ENCODE measurements around the gene OR8B4. TPM values are rescaled to one million over a fixed set of nuclear protein-coding genes. Genes with fewer than 3 reads are reported as not detected.
"Not testable (repeated sequence)": the region's sequence is repeated elsewhere in the genome, so short reads cannot be mapped to it uniquely, and the experiment has no call there.

The OR8B4 gene
- total RNA-seq, 1 donor: not detected

DNA sequence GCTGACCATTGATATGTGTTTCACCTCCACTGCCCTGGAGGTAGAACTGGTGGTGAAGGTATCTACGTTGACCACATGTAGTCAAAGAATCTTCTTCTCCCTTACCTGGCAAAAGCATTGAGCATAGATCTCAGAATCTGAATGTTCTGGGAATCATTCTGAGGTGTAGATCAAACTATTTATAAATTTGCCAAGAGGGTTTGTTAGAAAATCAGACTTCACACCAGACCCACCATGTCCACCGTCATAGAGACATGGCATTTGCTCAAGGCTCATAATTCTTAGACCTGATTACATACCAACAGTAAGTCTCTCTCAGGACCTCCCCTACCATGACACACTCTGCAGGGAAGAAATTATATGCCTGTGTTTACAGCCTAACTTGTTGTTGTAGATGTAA lies 40.3 kb downstream of the OR8B4 start, which contains the start of gene OR8B2:
Gene OR8B2, minus strand, starts transcription at position 101 of the 400 bp plus-strand sequence. CDS start 1,156 bp downstream, outside the sequence.
- no peaks in the 10 kb centered on the region for H4K20me1 ChIP-seq (ENCODE audit: insufficient read depth, low read length)
- H3K36me3 ChIP-seq (ENCODE audit: insufficient read depth, low read length): no peaks in the 10 kb centered on the region
- H3K4me1 ChIP-seq (ENCODE audit: insufficient read depth, low read length): no peaks in the 10 kb centered on the region
- no peak within 1 kb of the TSS for H3K27ac ChIP-seq (ENCODE audit: low read depth, low read length)
- no peaks in the 10 kb centered on the region for H3K9me3 ChIP-seq (ENCODE audit: low read depth, low read length)
- DNase-seq (ENCODE audit: insufficient read length, low spot score, missing footprints): no peak
- H2AFZ ChIP-seq (ENCODE audit: low read length): no peak within 1 kb of the TSS
- H3K27me3 ChIP-seq (ENCODE audit: insufficient read depth, low read length): no peaks in the 10 kb centered on the region
- no peak within 1 kb of the TSS for H3K4me3 ChIP-seq (ENCODE audit: insufficient read depth, low read length)
- TF ChIP-seq, protein P1, sequence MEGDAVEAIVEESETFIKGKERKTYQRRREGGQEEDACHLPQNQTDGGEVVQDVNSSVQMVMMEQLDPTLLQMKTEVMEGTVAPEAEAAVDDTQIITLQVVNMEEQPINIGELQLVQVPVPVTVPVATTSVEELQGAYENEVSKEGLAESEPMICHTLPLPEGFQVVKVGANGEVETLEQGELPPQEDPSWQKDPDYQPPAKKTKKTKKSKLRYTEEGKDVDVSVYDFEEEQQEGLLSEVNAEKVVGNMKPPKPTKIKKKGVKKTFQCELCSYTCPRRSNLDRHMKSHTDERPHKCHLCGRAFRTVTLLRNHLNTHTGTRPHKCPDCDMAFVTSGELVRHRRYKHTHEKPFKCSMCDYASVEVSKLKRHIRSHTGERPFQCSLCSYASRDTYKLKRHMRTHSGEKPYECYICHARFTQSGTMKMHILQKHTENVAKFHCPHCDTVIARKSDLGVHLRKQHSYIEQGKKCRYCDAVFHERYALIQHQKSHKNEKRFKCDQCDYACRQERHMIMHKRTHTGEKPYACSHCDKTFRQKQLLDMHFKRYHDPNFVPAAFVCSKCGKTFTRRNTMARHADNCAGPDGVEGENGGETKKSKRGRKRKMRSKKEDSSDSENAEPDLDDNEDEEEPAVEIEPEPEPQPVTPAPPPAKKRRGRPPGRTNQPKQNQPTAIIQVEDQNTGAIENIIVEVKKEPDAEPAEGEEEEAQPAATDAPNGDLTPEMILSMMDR (IDR thresholded peaks at IDR 0.05; ENCODE audit: extremely low read depth, low read depth, low read length): no peak
- no peak within 1 kb of the TSS for H3K4me2 ChIP-seq (ENCODE audit: insufficient read depth, low read length)
- no peaks in the 10 kb centered on the region for H3K79me2 ChIP-seq (ENCODE audit: insufficient read depth, low read length)

DNA sequence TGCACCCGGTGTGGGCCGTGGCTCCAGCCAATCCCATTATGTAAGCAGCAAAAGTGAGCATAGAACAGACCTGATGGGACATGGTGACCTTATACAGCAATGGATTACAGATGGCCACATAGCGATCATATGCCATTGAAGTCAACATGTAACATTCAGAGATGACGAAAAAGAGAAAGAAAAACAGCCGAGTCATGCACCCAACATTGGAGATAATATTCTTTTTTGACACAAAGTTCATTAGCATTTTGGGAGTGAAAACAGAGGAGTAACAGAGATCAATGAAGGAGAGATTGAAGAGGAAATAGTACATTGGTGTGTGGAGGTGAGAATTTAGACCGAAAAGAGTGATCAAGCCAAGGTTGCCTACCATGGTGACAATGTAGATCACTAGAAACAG lies 41.8 kb downstream of the OR8B4 start:
- H3K4me2 ChIP-seq (ENCODE audit: insufficient read depth, low read length); H3K4me1 ChIP-seq (ENCODE audit: insufficient read depth, low read length); H3K9me3 ChIP-seq (ENCODE audit: low read depth, low read length); H4K20me1 ChIP-seq (ENCODE audit: insufficient read depth, low read length); H3K4me3 ChIP-seq (ENCODE audit: insufficient read depth, low read length); H3K36me3 ChIP-seq (ENCODE audit: insufficient read depth, low read length); H2AFZ ChIP-seq (ENCODE audit: low read length); H3K27me3 ChIP-seq (ENCODE audit: insufficient read depth, low read length); DNase-seq (ENCODE audit: insufficient read length, low spot score, missing footprints); H3K79me2 ChIP-seq (ENCODE audit: insufficient read depth, low read length); H3K27ac ChIP-seq (ENCODE audit: low read depth, low read length): not testable (repeated sequence)

DNA sequence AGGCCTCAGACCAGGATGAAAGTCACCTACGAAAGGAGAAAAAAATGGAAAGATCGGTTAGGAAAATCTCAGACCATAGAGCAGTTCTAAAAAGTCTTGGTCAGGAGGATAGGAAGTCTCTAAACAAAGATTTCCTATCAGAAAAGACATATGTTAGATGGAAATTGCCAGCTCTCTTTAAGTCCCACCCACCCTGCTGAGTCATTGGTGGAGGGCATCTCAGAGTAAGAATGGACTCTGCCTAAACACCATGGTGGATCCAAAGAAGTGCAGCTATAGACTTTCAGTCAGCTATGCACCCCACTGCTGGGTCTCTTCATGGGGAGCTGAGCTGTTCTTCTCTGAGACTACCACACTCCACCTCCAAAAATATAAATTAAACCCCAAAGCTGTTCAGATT lies 44.1 kb downstream of the OR8B4 start:
- no peaks in the 10 kb centered on the region for H3K79me2 ChIP-seq (ENCODE audit: insufficient read depth, low read length)
- H3K36me3 ChIP-seq (ENCODE audit: insufficient read depth, low read length): no peaks in the 10 kb centered on the region
- H3K4me2 ChIP-seq (ENCODE audit: insufficient read depth, low read length): no peak overlapping the region
- no peak overlapping the region for H3K4me3 ChIP-seq (ENCODE audit: insufficient read depth, low read length)
- H3K9me3 ChIP-seq (ENCODE audit: low read depth, low read length): no peaks in the 10 kb centered on the region
- no peaks in the 10 kb centered on the region for H4K20me1 ChIP-seq (ENCODE audit: insufficient read depth, low read length)
- TF ChIP-seq, protein P1 (IDR thresholded peaks at IDR 0.05; ENCODE audit: extremely low read depth, low read depth, low read length): no peak
- no peak overlapping the region for H2AFZ ChIP-seq (ENCODE audit: low read length)
- no peak for DNase-seq (ENCODE audit: insufficient read length, low spot score, missing footprints)
- no peaks in the 10 kb centered on the region for H3K27me3 ChIP-seq (ENCODE audit: insufficient read depth, low read length)
- no peak overlapping the region for H3K27ac ChIP-seq (ENCODE audit: low read depth, low read length)
- no peaks in the 10 kb centered on the region for H3K4me1 ChIP-seq (ENCODE audit: insufficient read depth, low read length)

DNA sequence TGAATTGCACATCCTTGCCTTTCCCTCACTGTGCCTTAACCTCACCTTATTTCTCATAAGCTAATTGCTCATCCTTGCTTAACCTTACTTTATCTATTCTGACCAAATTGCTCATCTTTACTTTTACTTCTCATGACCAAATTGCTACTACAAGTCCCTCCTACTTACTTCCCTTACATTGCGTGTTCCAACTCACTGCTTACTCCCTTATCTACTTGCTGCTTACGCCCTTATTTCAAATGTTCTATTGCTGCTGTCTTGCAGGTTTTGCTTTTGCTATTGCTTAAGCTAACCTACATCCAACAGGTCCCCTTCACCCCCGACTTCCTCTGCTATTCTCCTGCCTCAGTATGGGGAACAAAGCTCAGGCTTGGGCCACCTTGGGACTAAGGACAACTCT lies 48.4 kb downstream of the OR8B4 start:
- H3K36me3 ChIP-seq (ENCODE audit: insufficient read depth, low read length): no peaks in the 10 kb centered on the region
- TF ChIP-seq, protein P1 (IDR thresholded peaks at IDR 0.05; ENCODE audit: extremely low read depth, low read depth, low read length): no peak

More for the DNA sequence above, 48.4 kb downstream of the OR8B4 start:
- no peaks in the 10 kb centered on the region for H3K9me3 ChIP-seq (ENCODE audit: low read depth, low read length)
- no peak overlapping the region for H3K4me3 ChIP-seq (ENCODE audit: insufficient read depth, low read length)
- H3K27ac ChIP-seq (ENCODE audit: low read depth, low read length): no peak overlapping the region
- no peaks in the 10 kb centered on the region for H3K4me1 ChIP-seq (ENCODE audit: insufficient read depth, low read length)
- no peak overlapping the region for H2AFZ ChIP-seq (ENCODE audit: low read length)
- no peaks in the 10 kb centered on the region for H4K20me1 ChIP-seq (ENCODE audit: insufficient read depth, low read length)
- no peaks in the 10 kb centered on the region for H3K27me3 ChIP-seq (ENCODE audit: insufficient read depth, low read length)
- no peaks in the 10 kb centered on the region for H3K79me2 ChIP-seq (ENCODE audit: insufficient read depth, low read length)
- DNase-seq (ENCODE audit: insufficient read length, low spot score, missing footprints): no peak
- no peak overlapping the region for H3K4me2 ChIP-seq (ENCODE audit: insufficient read depth, low read length)

Other genes starting within 250 kb of the OR8B4 start
- not detected in 2 replicates for gene OR10D3, start 241.5 kb downstream of the OR8B4 start, total RNA-seq
- not detected in 2 replicates for gene OR8G1, start 183.8 kb downstream of the OR8B4 start, total RNA-seq
- not detected in 2 replicates for gene OR8G5, start 168.5 kb downstream of the OR8B4 start, total RNA-seq
- not detected in 2 replicates for gene OR8D1, start 110.9 kb downstream of the OR8B4 start, total RNA-seq
- not detected in 2 replicates for gene OR8D2, start 104.7 kb downstream of the OR8B4 start, total RNA-seq
- gene OR8B2, start 40.4 kb downstream of the OR8B4 start, total RNA-seq: not detected in 2 replicates
- gene OR8B3, start 25.8 kb downstream of the OR8B4 start, total RNA-seq: not detected in 2 replicates
- gene OR8B8, start 20.8 kb upstream of the OR8B4 start, total RNA-seq: not detected in 2 replicates
- not detected in 2 replicates for gene OR8B12, start 118.8 kb upstream of the OR8B4 start, total RNA-seq
- gene OR8A1, start 145.1 kb upstream of the OR8B4 start, total RNA-seq: not detected in 2 replicates
- gene PANX3, start 186.6 kb upstream of the OR8B4 start, total RNA-seq: not detected in 2 replicates
- 37.7 and 40.2 TPM in 2 replicates for gene TBRG1, start 198.0 kb upstream of the OR8B4 start, total RNA-seq
- 10.5 and 11.5 TPM in 2 replicates for gene SIAE, start 248.9 kb upstream of the OR8B4 start, total RNA-seq
- 8.0 and 8.8 TPM in 2 replicates for gene SPA17, start 249.0 kb upstream of the OR8B4 start, total RNA-seq